ENCODE results near the gene KLF16.

Gene KLF16

DNA sequence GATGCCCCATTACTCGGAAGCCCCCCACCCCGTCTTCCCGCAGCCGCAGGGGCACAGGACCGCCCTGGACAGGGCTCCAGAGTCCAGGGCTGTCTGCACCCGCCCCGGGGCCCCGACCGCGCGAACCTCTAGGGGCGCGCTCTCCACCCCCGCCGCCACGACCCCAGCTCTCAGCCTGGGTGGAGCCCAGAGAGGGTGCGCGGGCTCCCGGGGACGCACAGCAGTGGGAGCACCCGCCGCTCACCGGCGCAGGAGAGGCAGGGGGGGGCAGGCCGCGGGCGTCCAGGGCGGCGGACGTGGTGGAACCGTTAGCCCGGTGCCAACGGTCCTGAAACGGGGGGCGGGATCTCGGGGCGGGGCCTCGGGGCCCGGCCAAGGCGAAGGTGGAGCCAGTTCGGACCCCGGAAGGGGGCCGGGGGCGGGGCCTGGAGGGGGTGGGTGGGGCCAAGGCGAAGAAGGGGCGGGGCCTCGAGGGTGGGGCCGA lies 51.4 kb downstream of the KLF16 start, which contains the start of gene ATP8B3:
Gene ATP8B3, minus strand, starts transcription at position 335 of the 484 bp plus-strand sequence. CDS start 540 bp downstream, outside the sequence.
- TF ChIP-seq GATA3 (IDR thresholded peaks at IDR 0.05; ENCODE audit: low read depth, low read length): no peak
- no peak for TF ChIP-seq GATA2 (IDR thresholded peaks at IDR 0.05; ENCODE audit: low read depth, low read length)

DNA sequence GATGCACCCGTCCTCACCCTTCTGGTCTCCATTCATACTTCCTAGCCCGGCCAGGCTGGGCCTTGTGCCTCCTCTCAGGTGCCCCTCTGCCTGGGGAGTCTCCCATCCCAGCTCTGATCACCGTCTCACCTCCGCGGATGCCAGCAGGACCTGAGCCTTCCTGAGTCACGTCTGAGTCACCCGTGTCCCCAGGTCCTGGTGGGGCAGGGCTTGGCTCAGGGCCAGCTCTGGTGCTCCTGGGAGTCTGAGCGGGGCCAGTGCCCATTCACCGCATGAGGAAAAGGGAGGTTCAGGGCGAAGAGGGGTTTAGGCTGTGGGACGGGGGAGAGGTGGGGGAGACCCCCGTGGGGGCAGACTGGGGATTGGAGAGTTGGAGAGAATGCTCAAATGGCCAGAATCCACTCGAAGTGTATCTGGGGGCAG lies 51.9 kb downstream of the KLF16 start:
- no peak for TF ChIP-seq GATA3 (IDR thresholded peaks at IDR 0.05; ENCODE audit: low read depth, low read length)
- TF ChIP-seq GATA2 (IDR thresholded peaks at IDR 0.05; ENCODE audit: low read depth, low read length): no peak

DNA sequence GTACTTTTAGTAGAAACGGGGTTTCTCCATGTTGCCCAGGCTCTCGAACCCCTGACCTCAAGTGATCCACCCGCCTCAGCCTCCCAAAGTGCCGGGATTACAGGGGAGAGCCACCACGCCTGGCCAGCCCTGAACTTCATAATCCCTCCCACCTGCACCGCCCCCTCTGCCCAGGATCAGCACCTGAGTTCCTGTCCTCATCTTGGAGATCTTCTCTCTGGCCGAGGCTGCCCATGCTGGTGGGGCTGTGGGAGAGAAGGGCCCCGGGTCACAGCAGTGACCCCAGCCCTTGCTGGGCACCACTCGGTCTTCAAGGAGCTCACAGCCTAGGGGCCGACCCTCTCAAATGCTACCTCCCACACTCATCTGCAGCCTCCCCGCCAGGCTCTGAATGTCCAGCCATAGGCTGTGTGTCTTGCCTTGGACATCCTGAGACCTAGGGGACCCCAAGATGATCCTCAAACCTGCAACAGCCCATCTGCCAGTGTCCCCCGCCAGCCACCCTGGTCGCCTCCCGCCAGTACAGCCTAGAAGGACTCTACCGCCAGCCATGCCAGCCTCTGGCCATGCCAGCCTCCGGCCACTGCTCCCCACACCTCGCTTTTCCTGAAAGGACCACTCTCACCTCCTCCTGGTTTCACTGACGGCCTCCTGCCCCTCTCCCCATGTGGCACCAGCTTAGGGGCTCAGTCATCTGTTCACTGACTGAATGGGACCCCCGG lies 52.8 kb downstream of the KLF16 start:
- no peak for TF ChIP-seq GATA2 (IDR thresholded peaks at IDR 0.05; ENCODE audit: low read depth, low read length)
- TF ChIP-seq GATA3 (IDR thresholded peaks at IDR 0.05; ENCODE audit: low read depth, low read length): no peak

DNA sequence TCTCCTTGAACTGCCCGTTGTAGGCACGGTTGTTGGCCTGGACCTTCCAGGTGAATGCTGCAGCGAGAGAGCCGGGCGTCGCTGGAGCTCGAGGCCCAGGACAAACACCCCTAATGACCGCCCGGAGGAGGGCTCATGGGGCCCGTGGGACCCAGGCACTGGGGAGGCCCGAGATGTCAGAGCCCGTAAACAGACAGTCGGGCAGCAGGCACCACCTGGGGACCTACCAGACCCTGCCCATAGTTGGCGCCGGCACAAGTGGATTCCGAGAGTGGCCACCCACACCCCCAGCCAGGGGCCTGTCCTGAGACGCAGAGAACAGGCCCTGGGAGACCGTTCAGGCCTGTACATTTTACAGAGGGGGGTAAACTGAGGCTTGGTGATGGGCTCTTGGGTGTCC lies 53.7 kb downstream of the KLF16 start:
- no peak for TF ChIP-seq GATA3 (IDR thresholded peaks at IDR 0.05; ENCODE audit: low read depth, low read length)
- TF ChIP-seq GATA2 (IDR thresholded peaks at IDR 0.05; ENCODE audit: low read depth, low read length): no peak

DNA sequence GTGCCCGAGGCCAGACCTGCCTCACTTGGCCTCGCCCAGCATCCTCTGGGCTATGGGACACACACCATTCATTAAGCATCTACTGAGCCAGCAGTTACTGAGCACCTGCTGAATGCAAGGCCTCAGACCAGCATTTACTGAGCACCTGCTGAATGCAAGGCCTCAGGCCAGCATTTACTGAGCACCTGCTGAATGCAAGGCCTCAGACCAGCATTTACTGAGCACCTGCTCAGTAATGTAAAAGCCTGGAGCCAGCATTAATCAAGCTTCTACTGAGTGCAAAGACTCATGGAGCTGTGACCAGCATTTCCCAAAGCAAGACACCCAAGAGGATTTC lies 55.0 kb downstream of the KLF16 start:
- TF ChIP-seq GATA2 (IDR thresholded peaks at IDR 0.05; ENCODE audit: low read depth, low read length) (no peak), GATA3 (IDR thresholded peaks at IDR 0.05; ENCODE audit: low read depth, low read length) (no peak)

DNA sequence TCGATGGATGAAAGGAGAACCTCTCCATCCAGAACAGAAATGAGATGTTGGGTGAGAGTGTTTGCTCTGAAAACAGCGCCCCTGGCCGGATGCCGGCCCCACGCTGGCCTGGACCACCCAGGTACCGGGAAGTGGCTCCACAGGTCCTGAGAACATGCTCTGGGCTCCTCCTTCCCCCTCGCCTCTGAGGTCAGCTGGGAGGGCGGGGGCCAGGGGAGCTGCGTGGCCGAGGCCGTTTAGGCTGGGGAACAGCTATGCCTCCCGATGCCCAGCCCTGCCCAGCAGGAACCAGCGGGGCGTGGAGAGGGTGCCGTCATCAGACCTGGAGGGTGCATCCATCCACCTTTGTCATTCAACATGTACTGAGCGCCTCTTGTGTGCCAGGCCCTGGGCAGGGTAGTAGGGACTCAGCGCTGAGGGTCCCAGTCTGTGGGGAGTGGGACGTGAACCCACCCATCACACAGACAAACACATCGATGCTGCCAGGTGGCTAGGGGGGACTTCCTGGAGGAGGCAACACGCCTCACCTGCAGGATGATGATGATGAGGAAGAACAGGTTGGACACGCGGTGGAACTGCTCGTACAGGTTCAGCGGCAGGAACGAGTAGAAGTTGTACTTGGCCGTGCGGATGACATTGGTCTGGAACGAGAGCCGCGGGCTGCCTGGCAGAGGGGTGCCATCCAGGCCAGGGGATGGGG lies 55.5 kb downstream of the KLF16 start:
- TF ChIP-seq GATA3 (IDR thresholded peaks at IDR 0.05; ENCODE audit: low read depth, low read length) (no peak), GATA2 (IDR thresholded peaks at IDR 0.05; ENCODE audit: low read depth, low read length) (no peak)

DNA sequence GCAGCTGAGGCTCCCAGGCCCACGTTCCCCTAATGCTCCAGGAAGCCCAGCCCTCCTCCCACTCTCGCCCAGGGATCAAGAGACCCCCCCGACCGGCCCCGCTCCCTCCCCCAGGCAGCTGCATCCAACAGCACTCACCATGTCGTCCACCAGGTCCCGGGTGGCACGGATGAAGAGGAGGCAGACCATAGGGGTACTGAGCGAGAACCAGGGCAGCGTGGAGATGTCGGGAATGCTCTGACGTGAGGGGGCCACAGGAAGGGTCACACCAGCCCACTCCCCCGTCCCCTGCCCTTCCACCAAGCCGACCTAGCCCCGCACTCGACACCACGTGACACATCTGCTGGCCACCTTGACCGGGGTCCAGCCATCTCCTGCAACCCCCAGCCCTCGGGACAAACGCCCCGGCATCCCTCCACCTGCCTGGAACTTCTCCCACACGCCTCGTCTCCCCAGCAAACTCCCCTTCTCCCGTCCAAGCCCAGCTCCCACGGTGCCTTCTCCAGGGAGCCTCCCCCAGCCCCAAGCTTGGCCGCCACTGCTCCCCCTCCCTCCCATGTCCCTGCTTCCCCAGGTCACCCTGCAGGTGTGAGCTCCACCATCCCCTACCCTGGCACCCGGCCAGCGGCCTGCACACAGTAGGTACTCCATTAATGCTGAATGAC lies 56.2 kb downstream of the KLF16 start:
- TF ChIP-seq GATA2 (IDR thresholded peaks at IDR 0.05; ENCODE audit: low read depth, low read length): no peak
- TF ChIP-seq GATA3 (IDR thresholded peaks at IDR 0.05; ENCODE audit: low read depth, low read length): no peak

DNA sequence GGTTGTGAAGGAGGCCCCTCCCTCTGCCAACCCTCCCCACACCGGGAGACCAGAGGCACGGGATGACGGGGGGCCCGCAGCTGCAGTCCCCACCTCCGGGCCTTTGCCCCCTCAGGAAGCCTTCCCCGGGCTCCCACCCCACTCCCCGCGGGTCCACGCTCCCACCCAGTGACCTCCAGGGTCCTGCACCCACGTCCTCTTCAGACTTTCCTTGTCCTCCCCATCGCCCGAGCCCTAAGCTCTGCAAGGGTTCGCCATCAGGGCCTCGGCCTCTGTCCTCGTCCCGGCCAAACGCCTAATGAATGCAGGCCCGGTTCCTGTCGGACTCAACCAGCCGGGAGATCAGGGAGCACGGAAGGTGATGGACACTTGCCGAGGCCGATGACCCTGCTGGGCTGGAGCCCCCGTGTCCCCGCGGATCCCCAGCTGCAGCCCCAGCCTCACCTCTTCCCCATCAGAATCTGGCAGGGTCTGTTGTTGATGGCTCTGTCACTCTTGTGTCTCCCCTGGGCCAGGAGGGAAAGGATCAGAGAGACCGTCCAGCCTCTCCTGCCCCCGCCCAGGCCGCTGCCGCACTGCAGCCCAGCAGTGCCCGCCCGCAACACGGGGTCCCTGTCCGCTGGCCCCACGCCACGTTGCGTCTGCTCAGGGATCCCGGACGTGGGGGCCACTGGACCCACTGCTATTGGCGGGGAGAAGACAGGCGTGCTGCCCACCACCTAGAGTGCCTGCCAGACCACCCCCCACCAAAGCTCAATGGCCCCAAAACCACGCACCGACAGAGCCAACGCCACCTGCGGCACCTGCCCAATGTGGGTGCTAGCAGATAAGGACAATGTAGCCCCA lies 57.0 kb downstream of the KLF16 start:
- TF ChIP-seq GATA3 (IDR thresholded peaks at IDR 0.05; ENCODE audit: low read depth, low read length) (no peak), GATA2 (IDR thresholded peaks at IDR 0.05; ENCODE audit: low read depth, low read length) (no peak)

DNA sequence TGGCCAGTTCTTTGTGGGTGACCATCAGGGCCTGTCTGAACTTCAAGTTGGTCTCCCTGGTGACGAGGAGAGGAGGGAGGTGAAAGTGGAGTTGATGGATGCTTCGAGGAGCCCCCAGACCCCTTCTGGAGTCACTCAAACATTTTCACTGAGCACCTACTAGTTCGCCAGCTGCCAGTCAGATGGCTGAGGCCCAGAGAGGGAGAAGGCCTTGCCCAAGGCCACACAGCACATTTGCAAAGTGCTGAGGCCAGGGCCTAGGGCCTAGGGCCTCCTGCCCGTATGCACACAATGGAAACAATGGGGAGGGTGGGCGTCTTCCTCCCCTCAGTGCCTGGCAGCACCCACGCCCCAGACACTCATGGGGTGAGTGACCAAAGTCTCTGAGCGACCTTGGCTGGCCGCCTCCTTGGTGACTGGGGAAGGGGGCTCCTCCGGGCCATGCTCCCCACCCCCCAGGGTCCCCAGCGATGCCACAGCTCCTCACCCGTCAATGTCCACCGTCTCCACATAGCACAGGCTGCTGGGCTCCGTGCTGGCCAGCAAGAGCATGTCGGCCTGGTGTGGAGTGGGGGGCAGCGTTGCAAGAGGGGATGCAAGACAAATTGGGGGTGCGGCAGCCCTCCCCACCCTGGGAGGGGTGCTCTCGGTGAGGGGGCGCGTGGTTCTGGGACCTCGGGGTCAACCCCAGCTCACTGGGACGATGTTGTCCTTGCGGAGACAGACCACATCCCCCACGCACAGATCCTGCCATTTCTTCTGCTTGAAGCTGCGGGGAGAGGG lies 57.8 kb downstream of the KLF16 start:
- TF ChIP-seq GATA2 (IDR thresholded peaks at IDR 0.05; ENCODE audit: low read depth, low read length): no peak
- no peak for TF ChIP-seq GATA3 (IDR thresholded peaks at IDR 0.05; ENCODE audit: low read depth, low read length)

DNA sequence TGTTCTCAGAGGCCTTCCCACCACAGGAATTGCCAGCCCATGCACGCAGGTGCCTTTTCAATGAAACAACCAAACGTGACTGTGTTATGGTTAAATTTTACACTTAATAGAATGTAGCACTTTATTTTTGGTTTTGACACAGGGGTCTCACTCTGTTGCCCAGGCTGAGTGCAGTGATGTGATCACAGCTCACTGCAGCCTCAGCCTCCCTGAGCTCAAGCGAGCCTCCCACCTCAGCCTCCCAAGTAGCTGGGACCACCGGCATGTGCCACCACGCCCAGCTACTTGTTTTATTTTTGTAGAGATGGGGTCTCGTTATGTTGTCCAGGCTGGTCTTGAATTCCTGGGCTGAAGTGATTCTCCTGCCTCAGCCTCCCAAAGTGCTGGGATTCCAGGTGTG lies 58.5 kb downstream of the KLF16 start:
- TF ChIP-seq GATA3 (IDR thresholded peaks at IDR 0.05; ENCODE audit: low read depth, low read length) (no peak), GATA2 (IDR thresholded peaks at IDR 0.05; ENCODE audit: low read depth, low read length) (no peak)
